HepG2 (cell line): ENCODE data around the gene UGT2B11.
"Not testable (repeated sequence)": the region's sequence is repeated elsewhere in the genome, so short reads cannot be mapped to it uniquely, and the experiment has no call there.

ENCODE experiments used
- MXD4 ChIP-seq: IDR thresholded peaks from 2 replicates; pipeline ENCODE4 v1.6.1; 2016; ENCODE audit warnings: mild to moderate bottlenecking, missing biosample characterization, missing genetic modification reagents
- REST ChIP-seq, 2 experiments: IDR thresholded peaks; 2 replicates each; pipeline ENCODE4 v1.6.1; 2011 to 2012; ENCODE audit warnings: low read length in 2 of 2, borderline replicate concordance in 1 of 2, low read depth in 1 of 2, mild to moderate bottlenecking in 1 of 2, moderate library complexity in 1 of 2
- TARDBP ChIP-seq: sonication (generic); formaldehyde crosslinking; IDR thresholded peaks from 2 replicates; pipeline ENCODE4 v1.8.0; 2022; ENCODE audit warnings: mild to moderate bottlenecking, missing genetic modification reagents
- ZNF350 ChIP-seq: sonication (generic); formaldehyde crosslinking; IDR thresholded peaks from 2 replicates; pipeline ENCODE4 v1.4.0; 2020; ENCODE audit warnings: mild to moderate bottlenecking, low read depth, missing genetic modification reagents, borderline replicate concordance

GRCh38 chr4:69169171-69169570 is 45.4 kb downstream of the UGT2B11 start:
- not testable (repeated sequence) for TF ChIP-seq ZNF350; MXD4 (CRISPR knock-in tag); TARDBP (CRISPR knock-in tag); REST (IDR thresholded peaks at IDR 0.05; ENCODE audit: borderline replicate concordance in 1 of 2, low read depth in 1 of 2, low read length in 2 of 2)
